Measurements from ENCODE around the gene ATXN10. TPM values are rescaled to one million over a fixed set of nuclear protein-coding genes. Genes with fewer than 3 reads are reported as not detected.

The ATXN10 gene
- total and polyA plus RNA-seq, 2 donors (not counting 1 experiment from before 2014, with no cell fraction given) = 52.3 to 95.5 TPM

DNA sequence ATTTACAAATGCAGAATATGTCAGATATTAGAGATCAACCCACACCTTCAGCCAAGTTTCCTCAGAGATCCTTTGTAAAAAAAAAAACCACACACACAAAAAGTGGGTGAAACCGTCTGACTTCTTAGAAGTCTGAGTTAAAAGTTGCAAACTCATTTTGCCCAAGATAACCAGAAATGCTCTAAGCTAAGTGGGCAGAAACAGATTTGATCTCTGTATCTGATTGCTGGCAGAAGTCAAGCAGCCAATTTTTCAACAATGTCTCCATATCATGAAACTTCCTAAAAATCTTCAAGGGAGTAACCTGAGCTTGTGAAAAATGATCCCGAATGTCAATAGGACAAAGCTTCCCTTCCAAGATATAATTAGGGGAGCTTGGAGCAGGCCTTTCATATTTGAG lies 28.6 kb upstream of the ATXN10 start:
- Histone ChIP-seq H3K27ac (ENCODE audit: low read length in 2 of 2) (no peak overlapping the region), H3K79me2 (ENCODE audit: control insufficient read depth, insufficient read depth, low read length) (no peaks in the 10 kb centered on the region), H2AFZ (ENCODE audit: insufficient read depth, low read depth, low read length, poor library complexity, severe bottlenecking) (no peak overlapping the region), H4K20me1 (ENCODE audit: control insufficient read depth, insufficient read depth, low read length, poor library complexity, severe bottlenecking) (no peaks in the 10 kb centered on the region), H3K9ac (ENCODE audit: low read length) (no peak overlapping the region), H3K9me3 (ENCODE audit: control extremely low read depth in 1 of 3, control insufficient read depth in 2 of 3, insufficient read depth in 1 of 3, low read length in 2 of 3) (peaks cover 0 to 7% (median 0%) of the 10 kb centered on the region in 3 donors), H3K4me3 (ENCODE audit: control extremely low read depth in 1 of 5, extremely low read depth in 1 of 5, insufficient read depth in 1 of 5, low read depth in 2 of 5, low read length in 4 of 5) (no peak overlapping the region), H3K36me3 (replicated peaks in 1 of 2; ENCODE audit: control extremely low read depth in 1 of 2, control insufficient read depth in 1 of 2, extremely low read depth in 1 of 2, insufficient read depth in 2 of 2, low read length in 1 of 2) (no peaks in the 10 kb centered on the region), H3K4me1 (ENCODE audit: control insufficient read depth in 2 of 2, insufficient read depth in 2 of 2, low read length in 2 of 2) (peaks cover 8 to 11% of the 10 kb centered on the region in 2 donors), H3K4me2 (replicated peaks; ENCODE audit: low read depth, low read length, poor library complexity, severe bottlenecking) (no peak overlapping the region), H3K27me3 (replicated peaks in 1 of 4; ENCODE audit: control extremely low read depth in 1 of 4, control insufficient read depth in 3 of 4, insufficient read depth in 4 of 4, low read length in 3 of 4) (peaks cover 0 to 48% (median 13%) of the 10 kb centered on the region in 4 experiments)
- no CpG with 5 or more reads among the region's 2 CpGs for WGBS (ENCODE audit: insufficient coverage)
- Mint-ChIP-seq H3K27me3 (peaks cover 51% of the 10 kb centered on the region), H3K27ac (no peak overlapping the region), H3K4me3 (no peak overlapping the region), H3K4me1 (peaks cover 9% of the 10 kb centered on the region), H3K9me3 (ENCODE audit: insufficient read depth) (no peaks in the 10 kb centered on the region)
- ChIA-PET POLR2A (no interaction called here), CTCF (interaction anchor here (0.7 to 1.6 kb wide), 7 partner anchors 65 to 475 kb away, joined by 3 to 5 read pairs (median 4); no protein-coding TSS in a partner anchor)
- TF ChIP-seq, protein P1, sequence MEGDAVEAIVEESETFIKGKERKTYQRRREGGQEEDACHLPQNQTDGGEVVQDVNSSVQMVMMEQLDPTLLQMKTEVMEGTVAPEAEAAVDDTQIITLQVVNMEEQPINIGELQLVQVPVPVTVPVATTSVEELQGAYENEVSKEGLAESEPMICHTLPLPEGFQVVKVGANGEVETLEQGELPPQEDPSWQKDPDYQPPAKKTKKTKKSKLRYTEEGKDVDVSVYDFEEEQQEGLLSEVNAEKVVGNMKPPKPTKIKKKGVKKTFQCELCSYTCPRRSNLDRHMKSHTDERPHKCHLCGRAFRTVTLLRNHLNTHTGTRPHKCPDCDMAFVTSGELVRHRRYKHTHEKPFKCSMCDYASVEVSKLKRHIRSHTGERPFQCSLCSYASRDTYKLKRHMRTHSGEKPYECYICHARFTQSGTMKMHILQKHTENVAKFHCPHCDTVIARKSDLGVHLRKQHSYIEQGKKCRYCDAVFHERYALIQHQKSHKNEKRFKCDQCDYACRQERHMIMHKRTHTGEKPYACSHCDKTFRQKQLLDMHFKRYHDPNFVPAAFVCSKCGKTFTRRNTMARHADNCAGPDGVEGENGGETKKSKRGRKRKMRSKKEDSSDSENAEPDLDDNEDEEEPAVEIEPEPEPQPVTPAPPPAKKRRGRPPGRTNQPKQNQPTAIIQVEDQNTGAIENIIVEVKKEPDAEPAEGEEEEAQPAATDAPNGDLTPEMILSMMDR (IDR thresholded peaks at IDR 0.05) = no peak
- TF ChIP-seq EZH2 (IDR thresholded peaks at IDR 0.05; ENCODE audit: borderline replicate concordance, insufficient read depth, low read depth, low read length, poor library complexity, severe bottlenecking) = no peak
- DNase-seq = no peak
- intact Hi-C loops (cut with micrococcal nuclease) = no loop called here
- ATAC-seq (ENCODE audit: low read depth) = no peak

DNA sequence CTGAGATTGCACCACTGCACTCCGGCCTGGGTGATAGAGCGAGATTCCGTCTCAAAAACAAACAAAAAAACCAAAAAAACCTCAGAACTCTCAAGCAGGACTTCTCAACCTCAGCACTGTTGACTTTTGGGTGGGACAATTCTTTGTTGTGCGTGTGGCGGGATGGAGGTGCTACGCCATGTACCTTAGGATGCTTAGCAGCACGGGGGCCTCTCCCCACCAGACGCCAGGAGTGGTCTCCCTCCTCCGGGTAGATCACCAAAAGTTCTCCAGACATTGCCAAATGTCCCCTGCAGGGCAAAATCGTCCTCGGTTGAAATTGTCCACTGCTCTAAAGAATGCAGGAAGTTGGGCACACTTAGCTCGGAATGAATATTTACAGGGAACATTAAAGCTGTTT lies 26.9 kb upstream of the ATXN10 start:
- CTCF ChIA-PET = interaction anchor here (0.6 to 2.8 kb wide), 15 partner anchors 11 to 1702 kb away, joined by 3 to 25 read pairs (median 3); no protein-coding TSS in a partner anchor
- no peak for TF ChIP-seq EZH2 (IDR thresholded peaks at IDR 0.05; ENCODE audit: borderline replicate concordance, insufficient read depth, low read depth, low read length, poor library complexity, severe bottlenecking)
- TF ChIP-seq, protein P1 (IDR thresholded peaks at IDR 0.05) = no peak

More for the DNA sequence above, 26.9 kb upstream of the ATXN10 start:
- Mint-ChIP-seq H3K27me3 (peaks cover 48% of the 10 kb centered on the region), H3K9me3 (ENCODE audit: insufficient read depth) (no peaks in the 10 kb centered on the region), H3K4me1 (peaks cover 6% of the 10 kb centered on the region), H3K27ac (no peak overlapping the region), H3K4me3 (no peak overlapping the region)
- intact Hi-C loops (cut with micrococcal nuclease) = loop anchor here (1.0 kb wide), 1 partner anchor 220 kb away; no protein-coding TSS in a partner anchor
- H3K9ac ChIP-seq (ENCODE audit: low read length) = no peak overlapping the region
- no peak overlapping the region for H2AFZ ChIP-seq (ENCODE audit: insufficient read depth, low read depth, low read length, poor library complexity, severe bottlenecking)
- DNase-seq (no peak), ATAC-seq (ENCODE audit: low read depth) (no peak)
- WGBS (ENCODE audit: insufficient coverage) = 92% methylated on average over 7 of the region's 12 CpGs
- H3K27ac ChIP-seq (ENCODE audit: low read length in 2 of 2) = no peak overlapping the region
- peaks cover 0 to 7% (median 0%) of the 10 kb centered on the region in 3 donors for H3K9me3 ChIP-seq (ENCODE audit: control extremely low read depth in 1 of 3, control insufficient read depth in 2 of 3, insufficient read depth in 1 of 3, low read length in 2 of 3)
- H3K36me3 ChIP-seq (replicated peaks in 1 of 2; ENCODE audit: control extremely low read depth in 1 of 2, control insufficient read depth in 1 of 2, extremely low read depth in 1 of 2, insufficient read depth in 2 of 2, low read length in 1 of 2) = no peaks in the 10 kb centered on the region
- H4K20me1 ChIP-seq (ENCODE audit: control insufficient read depth, insufficient read depth, low read length, poor library complexity, severe bottlenecking) = no peaks in the 10 kb centered on the region
- POLR2A ChIA-PET = no interaction called here
- no peak overlapping the region for H3K4me2 ChIP-seq (replicated peaks; ENCODE audit: low read depth, low read length, poor library complexity, severe bottlenecking)
- H3K79me2 ChIP-seq (ENCODE audit: control insufficient read depth, insufficient read depth, low read length) = no peaks in the 10 kb centered on the region
- no peak overlapping the region for H3K4me3 ChIP-seq (ENCODE audit: control extremely low read depth in 1 of 5, extremely low read depth in 1 of 5, insufficient read depth in 1 of 5, low read depth in 2 of 5, low read length in 4 of 5)
- peaks cover 7 to 8% of the 10 kb centered on the region in 2 donors for H3K4me1 ChIP-seq (ENCODE audit: control insufficient read depth in 2 of 2, insufficient read depth in 2 of 2, low read length in 2 of 2)
- H3K27me3 ChIP-seq (replicated peaks in 1 of 4; ENCODE audit: control extremely low read depth in 1 of 4, control insufficient read depth in 3 of 4, insufficient read depth in 4 of 4, low read length in 3 of 4) = peaks cover 0 to 38% (median 11%) of the 10 kb centered on the region in 4 experiments
